Measurements from ENCODE around the gene NOX5.

GRCh38 chr15:68990992-68991500 lies 23.4 kb upstream of the NOX5 start:
- TF ChIP-seq POLR2A (IDR thresholded peaks at IDR 0.05) = no peak
- TF ChIP-seq, protein P1, sequence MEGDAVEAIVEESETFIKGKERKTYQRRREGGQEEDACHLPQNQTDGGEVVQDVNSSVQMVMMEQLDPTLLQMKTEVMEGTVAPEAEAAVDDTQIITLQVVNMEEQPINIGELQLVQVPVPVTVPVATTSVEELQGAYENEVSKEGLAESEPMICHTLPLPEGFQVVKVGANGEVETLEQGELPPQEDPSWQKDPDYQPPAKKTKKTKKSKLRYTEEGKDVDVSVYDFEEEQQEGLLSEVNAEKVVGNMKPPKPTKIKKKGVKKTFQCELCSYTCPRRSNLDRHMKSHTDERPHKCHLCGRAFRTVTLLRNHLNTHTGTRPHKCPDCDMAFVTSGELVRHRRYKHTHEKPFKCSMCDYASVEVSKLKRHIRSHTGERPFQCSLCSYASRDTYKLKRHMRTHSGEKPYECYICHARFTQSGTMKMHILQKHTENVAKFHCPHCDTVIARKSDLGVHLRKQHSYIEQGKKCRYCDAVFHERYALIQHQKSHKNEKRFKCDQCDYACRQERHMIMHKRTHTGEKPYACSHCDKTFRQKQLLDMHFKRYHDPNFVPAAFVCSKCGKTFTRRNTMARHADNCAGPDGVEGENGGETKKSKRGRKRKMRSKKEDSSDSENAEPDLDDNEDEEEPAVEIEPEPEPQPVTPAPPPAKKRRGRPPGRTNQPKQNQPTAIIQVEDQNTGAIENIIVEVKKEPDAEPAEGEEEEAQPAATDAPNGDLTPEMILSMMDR (IDR thresholded peaks at IDR 0.05) = no peak
- no peak for TF ChIP-seq POLR2AphosphoS5 (IDR thresholded peaks at IDR 0.05)
